ENCODE results near the gene PIK3IP1. TPM values are rescaled to one million over a fixed set of nuclear protein-coding genes. Genes with fewer than 3 reads are reported as not detected.

Gene PIK3IP1
- total and polyA plus RNA-seq, 2 of the 8 experiments (the other 6 are each of a cell fraction or from before 2014, with no cell fraction given): 1.00 to 1.3 TPM

DNA sequence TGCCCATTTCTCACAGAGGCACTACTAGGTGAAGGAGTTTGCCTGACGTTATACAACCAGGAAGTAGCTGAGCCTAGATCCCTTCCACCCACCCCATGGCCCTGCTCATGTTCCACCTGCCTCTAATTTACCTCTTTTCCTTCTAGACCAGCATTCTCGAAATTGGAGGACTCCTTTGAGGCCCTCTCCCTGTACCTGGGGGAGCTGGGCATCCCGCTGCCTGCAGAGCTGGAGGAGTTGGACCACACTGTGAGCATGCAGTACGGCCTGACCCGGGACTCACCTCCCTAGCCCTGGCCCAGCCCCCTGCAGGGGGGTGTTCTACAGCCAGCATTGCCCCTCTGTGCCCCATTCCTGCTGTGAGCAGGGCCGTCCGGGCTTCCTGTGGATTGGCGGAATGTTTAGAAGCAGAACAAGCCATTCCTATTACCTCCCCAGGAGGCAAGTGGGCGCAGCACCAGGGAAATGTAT, 14.1 kb downstream of the PIK3IP1 start:
- H2BK120ac ChIP-seq (replicated peaks; ENCODE audit: low read depth, low read length): no peak overlapping the region
- H4K5ac ChIP-seq (ENCODE audit: insufficient read length, low read depth, low read length): no peak overlapping the region

More for the DNA sequence above, 14.1 kb downstream of the PIK3IP1 start:
- Histone ChIP-seq H3K18ac (ENCODE audit: extremely low read depth, low read length) (no peak overlapping the region), H3K23me2 (ENCODE audit: low read depth, low read length) (no peaks in the 10 kb centered on the region), H3K4me3 (ENCODE audit: extremely low read depth in 1 of 4, insufficient read depth in 2 of 4, low read depth in 3 of 4, low read length in 4 of 4) (no peak overlapping the region), H3K56ac (replicated peaks; ENCODE audit: insufficient read length, low read depth, low read length) (no peak overlapping the region), H3K4ac (replicated peaks; ENCODE audit: insufficient read length, low read depth, low read length) (no peak overlapping the region), H3K23ac (ENCODE audit: insufficient read length) (no peak overlapping the region), H2BK12ac (ENCODE audit: low read depth, low read length) (no peak overlapping the region), H4K20me1 (replicated peaks in 1 of 2; ENCODE audit: control insufficient read depth in 1 of 2, insufficient read depth in 2 of 2, low read length in 2 of 2) (peaks cover 3 to 4% of the 10 kb centered on the region in 2 experiments), H3K36me3 (ENCODE audit: control insufficient read depth in 2 of 4, insufficient read depth in 4 of 4, low read length in 3 of 4) (peaks cover 14 to 41% (median 23%) of the 10 kb centered on the region in 4 experiments), H3K79me1 (ENCODE audit: low read depth, low read length) (no peaks in the 10 kb centered on the region), H2AFZ (ENCODE audit: low read length) (no peak overlapping the region), H2BK15ac (ENCODE audit: low read length) (no peak overlapping the region), H3K9ac (replicated peaks in 1 of 4; ENCODE audit: extremely low read depth in 1 of 4, low read depth in 3 of 4, low read length in 3 of 4) (no peak overlapping the region), H3K79me2 (ENCODE audit: control insufficient read depth in 1 of 2, insufficient read depth in 2 of 2, low read length in 2 of 2) (no peaks in the 10 kb centered on the region), H3K4me2 (ENCODE audit: insufficient read depth in 1 of 2, low read depth in 2 of 2, low read length in 2 of 2) (no peak overlapping the region), H3K27ac (ENCODE audit: low read depth, low read length) (no peak overlapping the region), H4K8ac (ENCODE audit: extremely low read depth, insufficient read depth, low read length) (no peak overlapping the region), H3K14ac (ENCODE audit: insufficient read length) (no peak overlapping the region), H4K91ac (replicated peaks; ENCODE audit: insufficient read length, low read length) (no peak overlapping the region), H2AK5ac (ENCODE audit: low read depth, low read length) (no peak overlapping the region), H3K9me3 (ENCODE audit: insufficient read depth in 2 of 2, low read depth in 1 of 2, low read length in 1 of 2) (no peaks in the 10 kb centered on the region), H2BK20ac (ENCODE audit: low read length) (no peak overlapping the region), H3K27me3 (replicated peaks in 1 of 4; ENCODE audit: control insufficient read depth in 3 of 4, extremely low read depth in 1 of 4, insufficient read depth in 3 of 4, low read length in 3 of 4) (no peaks in the 10 kb centered on the region), H3K4me1 (replicated peaks in 1 of 4; ENCODE audit: control insufficient read depth in 3 of 4, insufficient read depth in 4 of 4, low read length in 3 of 4) (no peaks in the 10 kb centered on the region), H2BK5ac (ENCODE audit: low read depth, low read length) (no peak overlapping the region)
- ChIA-PET CTCF (ENCODE audit: partially characterized antibody) (interaction anchor here (0.9 to 1.0 kb wide), 2 partner anchors 19 to 35 kb away, joined by 3 read pairs; no protein-coding TSS in a partner anchor), POLR2A (ENCODE audit: partially characterized antibody) (interaction anchor here (0.5 to 1.4 kb wide), 4 partner anchors 60 to 118 kb away, joined by 3 to 5 read pairs (median 4); no protein-coding TSS in a partner anchor)
- DNase-seq (ENCODE audit: low read depth in 1 of 2, low spot score in 2 of 2): no peak
- TF ChIP-seq POLR2AphosphoS5 (IDR thresholded peaks at IDR 0.05; ENCODE audit: low read depth, low read length): no peak
- TF ChIP-seq KDM4A (IDR thresholded peaks at IDR 0.05; ENCODE audit: low read depth, low read length, severe bottlenecking): no peak
- TF ChIP-seq JUND (IDR thresholded peaks at IDR 0.05; ENCODE audit: low read length): no peak
- TF ChIP-seq ZNF274 (IDR thresholded peaks at IDR 0.05; ENCODE audit: borderline replicate concordance, extremely low read depth, low read length): no peak
- TF ChIP-seq EZH2 (IDR thresholded peaks at IDR 0.05; ENCODE audit: low read depth, low read length, severe bottlenecking): no peak
- no peak for TF ChIP-seq CBX5 (IDR thresholded peaks at IDR 0.05; ENCODE audit: low read depth, low read length)
- no peak for TF ChIP-seq CTBP2 (IDR thresholded peaks at IDR 0.05; ENCODE audit: borderline replicate concordance, insufficient read depth, insufficient read length, low read length)
- TF ChIP-seq CREB1 (IDR thresholded peaks at IDR 0.05): no peak
- no peak for TF ChIP-seq ATF3 (IDR thresholded peaks at IDR 0.05; ENCODE audit: insufficient read depth, low read depth, low read length)
- no peak for TF ChIP-seq RXRA (IDR thresholded peaks at IDR 0.05; ENCODE audit: insufficient read depth, low read depth, low read length)
- no peak for TF ChIP-seq CBX8 (IDR thresholded peaks at IDR 0.05; ENCODE audit: borderline replicate concordance, low read depth, low read length)
- no peak for TF ChIP-seq CHD1 (IDR thresholded peaks at IDR 0.05; ENCODE audit: low read depth, low read length)
- no peak for FAIRE-seq
- 96% methylated on average over 9 of the region's 9 CpGs; no CpG with 5 or more reads in 1 of the 2 experiments for WGBS, 2 experiments (ENCODE audit: extremely low coverage in 1 of 2, insufficient coverage in 1 of 2, insufficient read length in 1 of 2, insufficient replicate concordance in 2 of 2, low coverage in 1 of 2, low lambda C conversion rate in 2 of 2, missing lambda C conversion rate in 1 of 2)
